Measurements from ENCODE around the gene ZNF608. TPM values are rescaled to one million over a fixed set of nuclear protein-coding genes. Genes with fewer than 3 reads are reported as not detected.

The ZNF608 gene
- total and polyA plus RNA-seq, 2 donors from 2014 or later: 5.9 to 35.8 TPM

GRCh38 chr5:124721229-124721735 lies 25.2 kb downstream of the ZNF608 start:
- no peak for TF ChIP-seq CTCF (IDR thresholded peaks at IDR 0.05; ENCODE audit: borderline replicate concordance, extremely low read depth, insufficient read depth)
- FAIRE-seq: no peak
- intact Hi-C loops (cut with DNase I): no loop called here
- Histone ChIP-seq H3K4me3 (ENCODE audit: low read length in 3 of 3) (no peak overlapping the region), H3K4me1 (ENCODE audit: control insufficient read depth in 2 of 3, insufficient read depth in 2 of 3, low read depth in 1 of 3, low read length in 3 of 3) (peaks cover 2 to 19% (median 10%) of the 10 kb centered on the region in 3 donors), H3K9me3 (ENCODE audit: control insufficient read depth in 2 of 3, insufficient read depth in 1 of 3, low read length in 3 of 3) (no peaks in the 10 kb centered on the region), H3K27ac (ENCODE audit: low read depth in 2 of 2, low read length in 2 of 2) (no peak overlapping the region), H3K9ac (ENCODE audit: low read length in 3 of 3) (no peak overlapping the region), H3K27me3 (ENCODE audit: control insufficient read depth, insufficient read depth, low read length) (no peaks in the 10 kb centered on the region), H3K36me3 (ENCODE audit: control insufficient read depth in 2 of 3, insufficient read depth in 3 of 3, low read length in 3 of 3) (no peaks in the 10 kb centered on the region)
- DNase-seq: no peak

GRCh38 chr5:124720593-124720992 lies 25.8 kb downstream of the ZNF608 start:
- H3K9ac ChIP-seq (ENCODE audit: low read length in 3 of 3): no peak overlapping the region
- no peak for DNase-seq
- no peak overlapping the region for H3K4me3 ChIP-seq (ENCODE audit: low read length in 3 of 3)
- H3K36me3 ChIP-seq (ENCODE audit: control insufficient read depth in 2 of 3, insufficient read depth in 3 of 3, low read length in 3 of 3): no peaks in the 10 kb centered on the region
- intact Hi-C loops (cut with DNase I): no loop called here
- no peaks in the 10 kb centered on the region for H3K9me3 ChIP-seq (ENCODE audit: control insufficient read depth in 2 of 3, insufficient read depth in 1 of 3, low read length in 3 of 3)
- no peak for FAIRE-seq
- H3K4me1 ChIP-seq (ENCODE audit: control insufficient read depth in 2 of 3, insufficient read depth in 2 of 3, low read depth in 1 of 3, low read length in 3 of 3): peaks cover 2 to 19% (median 8%) of the 10 kb centered on the region in 3 donors
- H3K27me3 ChIP-seq (ENCODE audit: control insufficient read depth, insufficient read depth, low read length): no peaks in the 10 kb centered on the region
- no peak for TF ChIP-seq CTCF (IDR thresholded peaks at IDR 0.05; ENCODE audit: borderline replicate concordance, extremely low read depth, insufficient read depth)
- no peak overlapping the region for H3K27ac ChIP-seq (ENCODE audit: low read depth in 2 of 2, low read length in 2 of 2)

GRCh38 chr5:124719113-124719967 lies 27.1 kb downstream of the ZNF608 start:
- no peak for TF ChIP-seq CTCF (IDR thresholded peaks at IDR 0.05; ENCODE audit: borderline replicate concordance, extremely low read depth, insufficient read depth)
- Histone ChIP-seq H3K4me1 (ENCODE audit: control insufficient read depth in 2 of 3, insufficient read depth in 2 of 3, low read depth in 1 of 3, low read length in 3 of 3) (peaks cover 2 to 19% (median 8%) of the 10 kb centered on the region in 3 donors), H3K36me3 (ENCODE audit: control insufficient read depth in 2 of 3, insufficient read depth in 3 of 3, low read length in 3 of 3) (peaks cover 0 to under 1% (median 0%) of the 10 kb centered on the region in 3 donors), H3K9me3 (ENCODE audit: control insufficient read depth in 2 of 3, insufficient read depth in 1 of 3, low read length in 3 of 3) (no peaks in the 10 kb centered on the region), H3K27me3 (ENCODE audit: control insufficient read depth, insufficient read depth, low read length) (no peaks in the 10 kb centered on the region), H3K4me3 (ENCODE audit: low read length in 3 of 3) (no peak overlapping the region), H3K27ac (ENCODE audit: low read depth in 2 of 2, low read length in 2 of 2) (no peak overlapping the region), H3K9ac (ENCODE audit: low read length in 3 of 3) (no peak overlapping the region)
- intact Hi-C loops (cut with DNase I): no loop called here
- no peak for DNase-seq
- no peak for FAIRE-seq

Measured in kidney (tissue), 14 donors.